ENCODE data around the gene TBC1D1. TPM values are rescaled to one million over a fixed set of nuclear protein-coding genes. Genes with fewer than 3 reads are reported as not detected.

The TBC1D1 gene
- total RNA-seq, 1 donor from 2014 or later: 133 TPM

DNA sequence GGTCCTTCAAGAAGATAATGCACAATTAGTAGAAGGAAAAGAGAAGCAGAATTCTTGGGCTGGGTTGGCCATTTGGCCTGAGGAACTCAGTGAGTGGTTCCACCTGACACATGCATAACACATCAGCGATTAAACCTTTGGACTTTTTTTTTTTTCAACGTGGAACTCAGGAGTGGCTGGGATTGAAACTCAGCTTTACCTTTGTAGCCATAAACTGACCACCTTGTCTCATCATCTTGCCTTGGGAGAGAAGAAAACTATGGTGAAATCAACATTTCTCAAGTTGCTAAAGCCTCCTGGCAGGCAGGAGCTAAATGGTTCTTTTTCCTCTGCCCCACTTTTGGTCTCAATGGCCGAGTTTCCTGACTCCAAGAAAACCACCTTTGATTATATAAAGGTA lies 85.6 kb downstream of the TBC1D1 start:
- no peak for DNase-seq (ENCODE audit: low read depth)
- Histone ChIP-seq H3K36me3 (ENCODE audit: control insufficient read depth, insufficient read depth, low read length) (no peaks in the 10 kb centered on the region), H3K27me3 (ENCODE audit: control insufficient read depth, insufficient read depth, low read length) (no peaks in the 10 kb centered on the region), H3K4me3 (ENCODE audit: low read depth, low read length) (peak overlapping the region; percentile 30)
- TF ChIP-seq, protein P1, sequence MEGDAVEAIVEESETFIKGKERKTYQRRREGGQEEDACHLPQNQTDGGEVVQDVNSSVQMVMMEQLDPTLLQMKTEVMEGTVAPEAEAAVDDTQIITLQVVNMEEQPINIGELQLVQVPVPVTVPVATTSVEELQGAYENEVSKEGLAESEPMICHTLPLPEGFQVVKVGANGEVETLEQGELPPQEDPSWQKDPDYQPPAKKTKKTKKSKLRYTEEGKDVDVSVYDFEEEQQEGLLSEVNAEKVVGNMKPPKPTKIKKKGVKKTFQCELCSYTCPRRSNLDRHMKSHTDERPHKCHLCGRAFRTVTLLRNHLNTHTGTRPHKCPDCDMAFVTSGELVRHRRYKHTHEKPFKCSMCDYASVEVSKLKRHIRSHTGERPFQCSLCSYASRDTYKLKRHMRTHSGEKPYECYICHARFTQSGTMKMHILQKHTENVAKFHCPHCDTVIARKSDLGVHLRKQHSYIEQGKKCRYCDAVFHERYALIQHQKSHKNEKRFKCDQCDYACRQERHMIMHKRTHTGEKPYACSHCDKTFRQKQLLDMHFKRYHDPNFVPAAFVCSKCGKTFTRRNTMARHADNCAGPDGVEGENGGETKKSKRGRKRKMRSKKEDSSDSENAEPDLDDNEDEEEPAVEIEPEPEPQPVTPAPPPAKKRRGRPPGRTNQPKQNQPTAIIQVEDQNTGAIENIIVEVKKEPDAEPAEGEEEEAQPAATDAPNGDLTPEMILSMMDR (IDR thresholded peaks at IDR 0.05; ENCODE audit: insufficient read depth, low read length, poor library complexity, severe bottlenecking): no peak

GRCh38 chr4:37976991-37977470 lies 86.1 kb downstream of the TBC1D1 start:
- no peak for DNase-seq (ENCODE audit: low read depth)
- Histone ChIP-seq H3K27me3 (ENCODE audit: control insufficient read depth, insufficient read depth, low read length) (no peaks in the 10 kb centered on the region), H3K36me3 (ENCODE audit: control insufficient read depth, insufficient read depth, low read length) (no peaks in the 10 kb centered on the region), H3K4me3 (ENCODE audit: low read depth, low read length) (peak overlapping the region; percentile 49)
- TF ChIP-seq, protein P1 (IDR thresholded peaks at IDR 0.05; ENCODE audit: insufficient read depth, low read length, poor library complexity, severe bottlenecking): no peak

DNA sequence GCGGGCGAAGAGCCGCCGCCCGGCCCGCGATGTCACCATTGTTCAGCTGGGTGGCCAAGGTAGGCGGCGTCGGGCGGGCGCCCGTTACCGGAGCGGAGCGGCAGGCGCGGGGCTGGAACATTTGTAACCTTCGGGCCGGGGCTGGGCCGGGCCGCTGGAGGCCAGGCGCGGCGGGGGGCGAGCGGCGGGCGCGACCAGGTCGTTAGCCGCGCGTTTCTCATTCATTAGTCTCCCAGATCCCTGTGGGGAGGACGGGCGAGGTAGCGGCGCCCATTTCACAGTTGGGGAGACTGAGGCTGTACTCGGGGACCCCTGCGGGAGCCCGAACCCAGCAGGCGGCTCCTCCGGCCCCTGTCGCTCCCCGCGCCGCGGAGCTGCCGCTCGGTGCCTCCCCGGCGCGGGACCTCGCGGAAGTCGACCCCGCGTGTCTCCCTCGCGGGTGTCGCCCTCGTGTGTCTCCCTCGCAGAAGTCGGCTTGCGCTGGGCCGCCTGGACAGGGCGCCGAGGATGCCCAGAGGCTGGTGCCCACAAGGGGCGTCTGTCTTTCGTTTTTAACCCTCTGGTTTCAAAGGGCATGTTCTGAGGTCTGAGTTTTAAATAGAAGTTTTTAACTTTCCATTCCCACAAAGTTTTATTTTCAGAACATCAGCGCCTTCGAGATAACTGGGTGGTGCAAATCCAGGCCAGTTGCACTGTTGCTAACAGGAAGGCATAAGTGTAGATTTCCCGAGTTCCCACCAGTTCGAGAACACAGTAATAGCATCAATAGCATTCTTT lies 86.8 kb downstream of the TBC1D1 start:
- no peaks in the 10 kb centered on the region for H3K27me3 ChIP-seq (ENCODE audit: control insufficient read depth, insufficient read depth, low read length)
- DNase-seq (ENCODE audit: low read depth): no peak
- peak overlapping the region; percentile 49 for H3K4me3 ChIP-seq (ENCODE audit: low read depth, low read length)
- TF ChIP-seq, protein P1 (IDR thresholded peaks at IDR 0.05; ENCODE audit: insufficient read depth, low read length, poor library complexity, severe bottlenecking): peak; percentile 67
- H3K36me3 ChIP-seq (ENCODE audit: control insufficient read depth, insufficient read depth, low read length): no peaks in the 10 kb centered on the region

- no peak for DNase-seq (ENCODE audit: low read depth)
- peak overlapping the region; percentile 49 for H3K4me3 ChIP-seq (ENCODE audit: low read depth, low read length)
- H3K36me3 ChIP-seq (ENCODE audit: control insufficient read depth, insufficient read depth, low read length): no peaks in the 10 kb centered on the region
- no peaks in the 10 kb centered on the region for H3K27me3 ChIP-seq (ENCODE audit: control insufficient read depth, insufficient read depth, low read length)
- TF ChIP-seq, protein P1 (IDR thresholded peaks at IDR 0.05; ENCODE audit: insufficient read depth, low read length, poor library complexity, severe bottlenecking): no peak
Measured at GRCh38 chr4:37978248-37978924, 87.5 kb downstream of the TBC1D1 start.

GRCh38 chr4:37980246-37980645 lies 89.4 kb downstream of the TBC1D1 start:
- Histone ChIP-seq H3K36me3 (ENCODE audit: control insufficient read depth, insufficient read depth, low read length) (no peaks in the 10 kb centered on the region), H3K27me3 (ENCODE audit: control insufficient read depth, insufficient read depth, low read length) (no peaks in the 10 kb centered on the region), H3K4me3 (ENCODE audit: low read depth, low read length) (no peak overlapping the region)
- TF ChIP-seq, protein P1 (IDR thresholded peaks at IDR 0.05; ENCODE audit: insufficient read depth, low read length, poor library complexity, severe bottlenecking): no peak
- no peak for DNase-seq (ENCODE audit: low read depth)
